SU-DHL-6 (cell line): ENCODE data around the gene IGFBPL1.

Experiments used
- H2AFZ ChIP-seq: fragments of 200-600 bp; sonication (generic); 2 replicates; pipeline ENCODE4 v1.6.1; 2014; ENCODE audit warnings: low read depth, mild to moderate bottlenecking, moderate library complexity, mixed read lengths, antibody characterized with exemption, low read length; ENCODE audit not compliant: severe bottlenecking
- H3F3A ChIP-seq: fragments of 200-600 bp; shearing (Covaris generic); 2 replicates; pipeline ENCODE4 v1.6.0; 2016; ENCODE audit warnings: antibody characterized with exemption, mild to moderate bottlenecking; ENCODE audit not compliant: insufficient read depth
- H3K27ac ChIP-seq: fragments of 200-600 bp; sonication (generic); 2 replicates; pipeline ENCODE4 v1.5.1; 2016; ENCODE audit warnings: low read depth, mild to moderate bottlenecking, low read length, moderate library complexity, mixed read lengths
- H3K27me3 ChIP-seq: fragments of 200-600 bp; sonication (generic), shearing (Covaris generic); 2 replicates; pipeline ENCODE4 v1.6.0; 2014; ENCODE audit warnings: mild to moderate bottlenecking, low read length
- H3K36me3 ChIP-seq: fragments of 200-600 bp; sonication (generic); 2 replicates; pipeline ENCODE4 v1.6.1; 2014; ENCODE audit warnings: mild to moderate bottlenecking, low read length, mixed read lengths
- H3K4me2 ChIP-seq: fragments of 300-600, 200-600 bp; shearing (Covaris generic), sonication (generic); 2 replicates; pipeline ENCODE4 v1.6.0; 2014; ENCODE audit warnings: low read length, low read depth, mild to moderate bottlenecking; ENCODE audit not compliant: poor library complexity, severe bottlenecking
- H3K4me3 ChIP-seq: fragments of 200-600 bp; sonication (generic); 2 replicates; pipeline ENCODE4 v1.5.1; 2014; ENCODE audit warnings: antibody characterized with exemption, low read length, mild to moderate bottlenecking, mixed read lengths; ENCODE audit not compliant: insufficient read depth, poor library complexity, severe bottlenecking
- H3K79me2 ChIP-seq: fragments of 200-600 bp; sonication (generic); 2 replicates; pipeline ENCODE4 v1.6.1; 2014; ENCODE audit warnings: mild to moderate bottlenecking, low read length, moderate library complexity; ENCODE audit not compliant: insufficient read depth
- H3K9ac ChIP-seq: fragments of 200-600 bp; sonication (generic); 2 replicates; pipeline ENCODE4 v1.7.0; 2014; ENCODE audit warnings: mild to moderate bottlenecking, low read length
- H3K9me2 ChIP-seq: fragments of 200-600 bp; sonication (generic); replicated peaks from 2 replicates; pipeline ENCODE4 v1.6.1; 2014; ENCODE audit warnings: low read length; ENCODE audit not compliant: insufficient read depth
- H3K9me3 ChIP-seq: fragments of 200-600 bp; sonication (generic); 2 replicates; pipeline ENCODE4 v1.6.1; 2014; ENCODE audit warnings: low read length, mixed read lengths; ENCODE audit not compliant: insufficient read depth
- H4K20me1 ChIP-seq: fragments of 200-600 bp; sonication (generic); 2 replicates; pipeline ENCODE4 v1.6.1; 2014; ENCODE audit warnings: low read depth, mild to moderate bottlenecking, antibody characterized with exemption, low read length, moderate library complexity, mixed read lengths
- EZH2phosphoT487 ChIP-seq: fragments of 200-600 bp; sonication (generic), shearing (Covaris generic); conservative IDR thresholded peaks from 2 replicates; pipeline ENCODE4 v1.6.1; 2018; ENCODE audit warnings: mild to moderate bottlenecking, antibody characterized with exemption, low read length, moderate library complexity, mixed read lengths
- TF ChIP-seq, protein P1 (sequence below): fragments of 200-600 bp; sonication (generic); IDR thresholded peaks from one replicate; pipeline ENCODE4 v1.5.1; 2017; ENCODE audit warnings: antibody characterized with exemption, mild to moderate bottlenecking, low read length, moderate library complexity; ENCODE audit not compliant: insufficient read depth, poor library complexity, severe bottlenecking

Gene IGFBPL1

DNA sequence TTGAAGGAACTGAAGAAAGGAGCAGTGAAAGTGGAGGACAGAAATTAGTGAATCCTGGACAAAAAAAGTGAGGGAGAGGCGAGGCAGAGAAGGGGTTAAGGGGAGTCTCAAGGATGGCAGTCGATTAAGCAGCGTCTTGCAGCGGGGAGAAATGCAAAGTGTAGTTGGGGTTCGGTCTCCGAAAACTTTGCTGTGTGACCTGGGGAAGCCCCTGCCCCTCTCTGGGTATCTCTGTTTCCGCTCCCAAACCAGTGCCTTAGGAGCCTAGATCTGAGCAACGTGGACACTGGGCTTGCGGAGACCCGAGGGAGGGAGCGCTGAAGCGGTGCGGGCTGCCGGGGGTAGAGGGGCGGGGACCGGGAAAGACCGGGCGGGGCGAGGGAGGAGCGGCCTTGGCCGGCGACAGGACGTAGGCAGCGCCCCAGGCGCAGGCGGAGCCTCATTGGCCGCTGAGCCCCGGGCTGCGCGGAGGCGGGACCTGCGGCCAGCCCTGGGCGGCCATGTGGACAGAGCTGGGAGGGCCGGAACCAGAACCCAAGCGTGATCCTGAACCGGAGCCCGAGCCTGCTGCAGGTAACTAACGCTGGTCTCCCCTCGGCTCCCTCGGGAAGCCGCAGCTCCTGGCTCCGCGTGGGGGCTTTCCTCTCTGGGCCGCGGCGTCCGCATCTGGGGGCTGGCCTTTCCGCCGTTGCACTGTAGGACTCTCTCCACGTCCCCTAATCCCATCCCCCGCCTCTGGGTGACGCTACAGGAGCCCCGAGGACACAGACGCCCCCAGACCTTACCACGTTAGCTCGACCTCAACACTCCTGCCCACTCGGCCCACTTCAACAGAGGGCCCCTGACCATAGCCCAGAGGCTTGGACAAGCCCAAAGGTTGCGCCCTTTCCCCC, 31.8 kb downstream of the IGFBPL1 start, which contains the start of gene ALDH1B1:
TSS of gene ALDH1B1 (plus strand) at position 468 of the 893 bp plus-strand sequence. CDS start 3,047 bp downstream, outside the sequence.
- H3K27ac ChIP-seq, result no peak within 1 kb of the TSS
- peak within 1 kb of the TSS; percentile 70 for H3K4me2 ChIP-seq

DNA sequence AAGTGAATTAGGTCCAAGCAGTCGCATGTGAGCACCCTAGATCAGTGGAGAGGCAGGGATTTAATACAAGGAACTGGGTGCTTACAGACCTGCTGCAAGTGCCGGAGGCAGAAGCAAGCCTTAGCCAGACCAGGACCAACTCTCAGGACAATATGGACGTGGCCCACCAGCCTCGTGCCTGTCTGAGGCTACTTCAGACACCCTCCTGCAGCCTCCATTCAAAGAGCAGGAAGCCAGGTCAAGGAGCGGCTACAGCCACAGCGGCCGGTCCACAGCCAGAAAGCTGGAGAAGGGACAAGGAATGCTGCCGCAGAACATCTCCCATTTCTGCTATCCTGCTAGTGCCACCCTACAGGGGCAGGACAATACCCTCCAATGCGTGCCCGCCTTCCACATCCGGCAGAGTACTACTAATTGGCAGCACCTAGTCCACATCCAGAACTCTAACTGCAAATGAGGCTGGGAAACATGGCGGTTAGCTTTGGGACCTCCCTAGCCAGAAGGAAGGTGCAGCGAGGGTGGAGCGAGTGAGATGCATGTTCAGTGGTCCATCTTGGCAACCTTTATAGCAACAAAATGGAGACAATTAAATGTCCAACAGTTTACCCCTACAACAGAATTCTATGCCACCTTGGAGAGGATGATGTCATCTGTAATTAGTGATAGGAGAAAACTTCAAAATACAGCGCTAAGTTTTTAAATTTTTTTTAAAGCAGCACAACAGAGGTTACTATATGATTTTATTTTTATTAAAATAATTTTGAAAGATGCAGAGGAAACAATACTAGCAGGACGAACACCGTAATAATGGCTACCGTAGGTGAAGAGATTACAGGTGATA, 32.8 kb downstream of the IGFBPL1 start:
- Histone ChIP-seq H3K27ac (no peak overlapping the region), H3K4me3 (no peak overlapping the region), H3K4me2 (peak overlapping the region; percentile 70), H4K20me1 (no peaks in the 10 kb centered on the region), H3K9me2 (no peaks in the 10 kb centered on the region), H3F3A (no peaks in the 10 kb centered on the region), H3K79me2 (no peaks in the 10 kb centered on the region; the same call in 1 of the 2 replicates), H3K9me3 (no peaks in the 10 kb centered on the region), H3K9ac (no peak overlapping the region; the same call in 1 of the 2 replicates), H3K27me3 (no peaks in the 10 kb centered on the region), H3K36me3 (no peaks in the 10 kb centered on the region), H2AFZ (peak overlapping the region; percentile 85)
- TF ChIP-seq, protein P1, sequence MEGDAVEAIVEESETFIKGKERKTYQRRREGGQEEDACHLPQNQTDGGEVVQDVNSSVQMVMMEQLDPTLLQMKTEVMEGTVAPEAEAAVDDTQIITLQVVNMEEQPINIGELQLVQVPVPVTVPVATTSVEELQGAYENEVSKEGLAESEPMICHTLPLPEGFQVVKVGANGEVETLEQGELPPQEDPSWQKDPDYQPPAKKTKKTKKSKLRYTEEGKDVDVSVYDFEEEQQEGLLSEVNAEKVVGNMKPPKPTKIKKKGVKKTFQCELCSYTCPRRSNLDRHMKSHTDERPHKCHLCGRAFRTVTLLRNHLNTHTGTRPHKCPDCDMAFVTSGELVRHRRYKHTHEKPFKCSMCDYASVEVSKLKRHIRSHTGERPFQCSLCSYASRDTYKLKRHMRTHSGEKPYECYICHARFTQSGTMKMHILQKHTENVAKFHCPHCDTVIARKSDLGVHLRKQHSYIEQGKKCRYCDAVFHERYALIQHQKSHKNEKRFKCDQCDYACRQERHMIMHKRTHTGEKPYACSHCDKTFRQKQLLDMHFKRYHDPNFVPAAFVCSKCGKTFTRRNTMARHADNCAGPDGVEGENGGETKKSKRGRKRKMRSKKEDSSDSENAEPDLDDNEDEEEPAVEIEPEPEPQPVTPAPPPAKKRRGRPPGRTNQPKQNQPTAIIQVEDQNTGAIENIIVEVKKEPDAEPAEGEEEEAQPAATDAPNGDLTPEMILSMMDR, result no peak
- no peak for TF ChIP-seq EZH2phosphoT487

More for the DNA sequence above, 31.8 kb downstream of the IGFBPL1 start, which contains the start of gene ALDH1B1:
- Histone ChIP-seq H3K9ac (peak within 1 kb of the TSS; percentile 75), H3K9me3 (no peaks in the 10 kb centered on the region), H3K4me3 (peak within 1 kb of the TSS; percentile 81), H4K20me1 (no peaks in the 10 kb centered on the region), H2AFZ (peak within 1 kb of the TSS; percentile 85), H3K79me2 (no peaks in the 10 kb centered on the region; the same call in 1 of the 2 replicates), H3K9me2 (no peaks in the 10 kb centered on the region), H3F3A (no peaks in the 10 kb centered on the region), H3K36me3 (no peaks in the 10 kb centered on the region), H3K27me3 (no peaks in the 10 kb centered on the region)
- TF ChIP-seq, protein P1, result no peak
- TF ChIP-seq EZH2phosphoT487, result no peak

DNA sequence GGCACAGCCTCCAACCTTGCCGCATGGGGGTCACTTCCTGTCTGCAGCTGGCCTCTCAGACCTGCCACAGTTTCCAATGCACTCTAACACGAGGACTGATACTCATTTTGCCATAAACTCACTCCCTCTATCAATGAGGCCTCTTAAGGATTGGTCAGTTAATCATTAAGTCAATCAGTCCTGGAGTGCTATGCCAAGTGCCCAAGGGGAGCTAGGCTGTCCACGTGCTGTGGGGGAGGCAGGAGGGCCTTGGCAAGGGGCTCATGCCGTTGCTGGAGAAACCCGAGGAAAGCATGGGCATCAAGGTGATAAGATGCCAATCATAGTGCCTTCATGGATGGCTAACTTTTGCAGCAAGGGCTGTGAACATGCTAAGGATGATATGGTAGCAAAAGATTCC, 33.4 kb downstream of the IGFBPL1 start:
- H3K4me3 ChIP-seq, result no peak overlapping the region
- H3K4me2 ChIP-seq, result no peak overlapping the region
- H3K27ac ChIP-seq, result no peak overlapping the region
- H3K79me2 ChIP-seq, result no peaks in the 10 kb centered on the region; the same call in 1 of the 2 replicates
- no peak for TF ChIP-seq EZH2phosphoT487
- TF ChIP-seq, protein P1, result no peak
- H2AFZ ChIP-seq, result no peak overlapping the region
- no peaks in the 10 kb centered on the region for H3K36me3 ChIP-seq
- no peaks in the 10 kb centered on the region for H4K20me1 ChIP-seq
- no peaks in the 10 kb centered on the region for H3K27me3 ChIP-seq
- no peaks in the 10 kb centered on the region for H3F3A ChIP-seq
- no peak overlapping the region for H3K9ac ChIP-seq
- no peaks in the 10 kb centered on the region for H3K9me2 ChIP-seq
- H3K9me3 ChIP-seq, result peaks cover 1% of the 10 kb centered on the region; the same call in 1 of the 2 replicates
